Measurements from ENCODE around the gene P3H2.

- TF ChIP-seq CTCF (conservative IDR thresholded peaks at IDR 0.05; ENCODE audit: low read length) = no peak
- TF ChIP-seq EZH2phosphoT487 (IDR thresholded peaks at IDR 0.05; ENCODE audit: borderline replicate concordance) = no peak
Observed at GRCh38 chr3:190121061-190121377, 322 bp upstream of the P3H2 start.
